ENCODE results near the gene DUSP3.

The DUSP3 gene

DNA sequence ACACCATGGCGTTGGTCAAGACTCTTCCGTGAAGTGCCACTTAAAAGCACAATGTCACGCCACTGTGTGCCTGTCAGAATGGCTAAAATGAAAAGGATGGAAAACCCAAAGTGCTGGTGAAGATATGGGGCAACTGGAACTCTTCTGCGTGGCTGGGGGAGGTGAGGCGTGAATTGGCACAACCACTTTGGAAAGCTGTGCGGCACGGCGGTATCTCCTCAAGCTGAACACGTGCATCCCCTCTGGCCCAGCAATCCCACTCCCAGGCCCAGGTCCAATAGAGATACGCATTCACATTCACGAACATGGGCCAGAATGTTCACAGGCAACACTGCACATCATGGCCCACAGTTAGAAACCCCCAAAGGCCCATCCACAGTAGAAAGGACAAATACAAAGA lies 8.9 kb downstream of the DUSP3 start:
- in situ Hi-C loops (cut with HindIII; ENCODE audit: low sequenced_read_pairs): loop anchor here (5.0 kb wide), 3 partner anchors 72 to 263 kb away; no protein-coding TSS in a partner anchor

DNA sequence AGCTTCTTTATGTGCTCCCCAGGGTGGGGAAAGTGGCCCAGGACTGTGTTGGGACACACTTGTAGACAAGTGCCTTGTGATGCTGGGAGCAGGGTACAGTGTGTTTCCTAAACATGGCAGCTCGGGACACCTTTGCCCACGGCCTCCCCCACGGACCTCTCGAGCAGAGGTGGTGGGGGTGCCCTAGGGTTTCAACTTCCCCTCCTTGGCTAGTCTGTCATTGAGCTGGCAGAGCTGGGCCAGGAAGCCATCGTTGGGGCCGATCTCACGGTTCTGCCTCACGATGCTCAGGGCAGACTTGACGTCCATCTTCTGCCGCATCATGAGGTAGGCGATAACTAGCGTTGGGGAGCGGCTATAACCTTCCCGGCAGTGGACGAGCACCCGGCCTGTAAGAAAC lies 9.4 kb downstream of the DUSP3 start:
- in situ Hi-C loops (cut with HindIII; ENCODE audit: low sequenced_read_pairs): loop anchor here (5.0 kb wide), 3 partner anchors 73 to 262 kb away; no protein-coding TSS in a partner anchor

DNA sequence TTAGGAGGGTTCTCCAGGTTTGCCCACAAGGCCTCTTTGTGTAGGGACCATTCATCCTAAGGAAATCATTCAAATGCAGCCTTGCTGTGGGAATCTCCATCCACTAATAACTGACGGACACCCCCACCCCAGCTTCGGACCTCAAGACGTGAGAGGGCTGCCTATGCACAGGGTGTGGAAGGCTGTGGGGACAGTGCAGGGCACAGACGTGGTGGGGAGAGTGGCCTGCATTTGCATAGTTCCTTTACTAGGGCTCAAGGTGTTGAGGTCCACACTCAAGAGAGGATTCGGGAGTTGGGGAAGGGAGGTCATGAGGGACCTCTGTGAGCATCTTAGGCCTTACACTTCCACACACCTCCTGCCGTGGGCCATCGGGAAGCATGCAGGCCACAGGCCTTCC lies 9.8 kb downstream of the DUSP3 start:
- in situ Hi-C loops (cut with HindIII; ENCODE audit: low sequenced_read_pairs): loop anchor here (5.0 kb wide), 3 partner anchors 73 to 262 kb away; no protein-coding TSS in a partner anchor

DNA sequence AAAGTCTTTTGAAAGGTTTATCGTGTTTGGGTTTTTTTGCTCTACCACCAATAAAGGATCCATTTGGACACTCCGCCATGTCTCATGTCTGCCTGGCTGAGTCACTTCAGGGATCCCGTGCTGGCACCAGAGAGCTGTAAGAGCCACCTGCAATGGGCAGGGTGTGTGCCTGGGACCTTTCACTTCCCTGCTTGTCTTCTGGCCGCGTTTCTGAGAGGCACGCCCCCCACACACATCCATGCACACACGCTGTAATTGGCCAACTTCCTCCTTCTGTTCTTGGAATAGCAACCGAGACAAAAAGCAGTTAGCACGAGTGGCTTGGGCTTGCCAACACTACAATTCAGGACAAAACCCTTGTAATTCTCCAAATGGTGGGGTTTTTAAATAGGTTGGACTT lies 10.4 kb downstream of the DUSP3 start:
- in situ Hi-C loops (cut with HindIII; ENCODE audit: low sequenced_read_pairs): loop anchor here (5.0 kb wide), 3 partner anchors 74 to 261 kb away; no protein-coding TSS in a partner anchor

DNA sequence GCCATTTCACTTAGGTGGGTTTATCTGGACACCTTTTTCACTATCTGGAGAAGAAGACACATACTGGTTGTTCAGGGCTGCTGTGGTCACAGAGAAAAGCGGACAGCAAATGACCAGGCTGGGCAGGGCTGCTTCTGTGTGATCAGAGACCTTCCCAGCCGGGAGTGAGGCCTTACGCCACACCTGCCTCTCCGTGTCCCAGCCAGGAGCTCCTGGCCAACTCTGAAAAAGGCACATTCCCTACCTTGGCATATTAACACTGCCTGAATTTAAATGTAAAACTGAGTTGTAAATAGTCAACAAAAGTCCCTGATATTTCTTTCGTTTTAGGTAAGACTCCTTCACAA lies 11.1 kb downstream of the DUSP3 start:
- in situ Hi-C loops (cut with HindIII; ENCODE audit: low sequenced_read_pairs): loop anchor here (5.0 kb wide), 3 partner anchors 75 to 260 kb away; no protein-coding TSS in a partner anchor

DNA sequence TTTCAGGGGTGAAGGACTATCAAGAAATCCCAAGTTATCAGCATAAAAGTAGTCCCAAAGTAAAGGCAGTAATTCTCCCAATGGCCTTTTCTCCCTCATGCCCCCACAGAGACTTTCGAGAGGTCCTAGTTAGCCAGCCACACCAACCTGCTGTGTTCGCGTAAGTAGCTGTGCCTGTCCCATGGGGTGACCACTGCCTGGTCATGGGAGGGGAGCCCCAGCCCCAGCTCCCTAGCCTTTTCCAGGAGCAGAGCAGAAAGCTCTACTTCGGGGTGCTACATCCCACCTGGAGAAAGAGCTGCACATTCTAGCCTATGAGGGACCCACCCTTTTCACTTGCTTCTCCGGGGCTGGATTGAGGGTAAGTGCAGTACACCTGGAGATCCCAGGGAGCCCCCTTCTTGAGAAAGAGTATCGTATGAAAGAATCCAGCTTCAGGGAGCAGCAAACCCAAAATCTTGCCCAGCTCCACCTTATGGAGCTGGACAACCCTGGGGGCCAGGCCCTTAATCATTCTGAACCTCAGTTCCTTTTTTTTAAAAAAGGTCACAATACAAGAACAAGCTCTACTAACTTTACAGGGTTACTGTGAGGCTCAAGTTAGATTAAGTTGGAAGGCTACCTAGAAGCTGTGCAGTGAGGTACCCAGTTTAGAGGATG lies 11.6 kb downstream of the DUSP3 start:
- in situ Hi-C loops (cut with HindIII; ENCODE audit: low sequenced_read_pairs): loop anchor here (5.0 kb wide), 3 partner anchors 75 to 260 kb away; no protein-coding TSS in a partner anchor

DNA sequence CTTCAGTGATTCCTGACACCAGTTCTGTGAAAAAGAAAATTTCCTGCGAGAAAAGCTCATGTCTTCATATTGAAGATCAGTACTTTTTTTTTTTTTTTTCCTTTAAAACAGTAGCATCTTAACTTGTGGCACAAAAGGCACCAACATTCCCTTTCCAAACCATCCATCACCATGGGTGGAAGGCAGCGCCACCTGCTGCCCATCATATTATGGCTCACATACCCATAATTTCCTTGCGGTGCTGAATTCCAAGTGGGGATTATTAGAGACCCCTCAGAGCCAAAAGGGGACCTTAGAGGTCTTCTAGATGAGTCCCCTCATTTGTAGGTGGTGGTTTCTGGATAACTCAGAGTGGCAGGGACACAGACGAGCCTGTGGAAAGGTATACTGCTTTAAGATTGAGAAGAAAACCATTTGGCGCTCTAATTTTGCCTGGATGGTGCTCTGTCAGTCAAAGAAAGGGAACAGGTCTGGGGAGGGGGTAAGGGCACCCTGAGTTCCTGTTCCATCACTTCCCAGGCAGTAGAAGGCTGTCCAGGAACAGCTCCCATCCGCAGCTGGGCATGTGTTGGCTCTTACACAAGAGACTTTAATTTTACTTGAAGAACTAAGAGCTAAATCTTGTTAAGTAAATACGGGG lies 12.2 kb downstream of the DUSP3 start:
- in situ Hi-C loops (cut with HindIII; ENCODE audit: low sequenced_read_pairs): loop anchor here (5.0 kb wide), 3 partner anchors 76 to 259 kb away; no protein-coding TSS in a partner anchor

DNA sequence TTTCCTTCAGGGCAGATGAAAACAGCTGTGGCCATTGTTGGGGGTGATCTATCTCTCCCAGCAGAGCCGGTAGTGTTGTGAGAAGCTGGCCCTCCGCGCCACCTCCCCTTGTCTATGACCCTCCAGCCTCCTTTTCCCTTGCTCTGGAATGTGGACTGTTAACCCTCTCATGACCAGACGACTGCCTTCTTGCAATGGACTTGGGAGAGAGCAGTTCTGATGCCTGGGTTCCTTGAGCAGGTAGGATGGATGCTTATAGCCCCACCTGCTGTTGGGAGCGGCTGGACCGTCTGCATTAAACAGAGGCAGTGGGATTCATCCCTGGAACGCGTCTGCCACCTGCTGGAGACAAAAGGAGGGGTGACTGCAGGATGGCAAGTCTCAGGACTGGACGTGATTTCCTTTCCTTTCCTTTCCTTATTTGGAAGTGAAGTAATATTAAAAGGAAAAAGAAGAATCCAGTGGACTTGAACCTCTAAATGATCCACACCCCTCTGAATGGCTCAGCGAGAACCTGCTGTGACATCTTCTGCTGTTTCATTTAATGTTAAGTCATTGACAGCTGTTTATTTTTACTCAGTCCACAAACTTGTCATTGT lies 18.4 kb downstream of the DUSP3 start:
- in situ Hi-C loops (cut with HindIII; ENCODE audit: low sequenced_read_pairs): no loop called here

DNA sequence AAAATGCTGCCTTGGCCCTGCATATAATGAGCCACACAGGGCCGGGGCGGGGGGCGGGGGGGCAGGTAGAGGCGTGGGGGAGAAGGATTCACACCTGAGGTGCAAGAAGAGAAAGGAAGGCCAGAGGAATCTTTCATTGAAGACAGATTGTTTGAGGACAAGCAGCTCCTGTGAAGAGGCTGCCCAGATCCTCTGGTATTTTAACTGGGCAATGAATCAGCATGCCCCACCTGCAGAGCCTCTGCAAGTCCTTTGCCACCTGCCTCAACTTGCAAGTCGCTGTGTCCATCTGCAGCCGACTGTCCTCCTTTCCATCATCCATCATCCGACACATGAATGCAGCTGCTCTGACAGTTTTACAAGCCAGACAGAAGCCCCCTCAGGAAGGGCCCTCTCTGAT lies 18.9 kb downstream of the DUSP3 start:
- in situ Hi-C loops (cut with HindIII; ENCODE audit: low sequenced_read_pairs): no loop called here

DNA sequence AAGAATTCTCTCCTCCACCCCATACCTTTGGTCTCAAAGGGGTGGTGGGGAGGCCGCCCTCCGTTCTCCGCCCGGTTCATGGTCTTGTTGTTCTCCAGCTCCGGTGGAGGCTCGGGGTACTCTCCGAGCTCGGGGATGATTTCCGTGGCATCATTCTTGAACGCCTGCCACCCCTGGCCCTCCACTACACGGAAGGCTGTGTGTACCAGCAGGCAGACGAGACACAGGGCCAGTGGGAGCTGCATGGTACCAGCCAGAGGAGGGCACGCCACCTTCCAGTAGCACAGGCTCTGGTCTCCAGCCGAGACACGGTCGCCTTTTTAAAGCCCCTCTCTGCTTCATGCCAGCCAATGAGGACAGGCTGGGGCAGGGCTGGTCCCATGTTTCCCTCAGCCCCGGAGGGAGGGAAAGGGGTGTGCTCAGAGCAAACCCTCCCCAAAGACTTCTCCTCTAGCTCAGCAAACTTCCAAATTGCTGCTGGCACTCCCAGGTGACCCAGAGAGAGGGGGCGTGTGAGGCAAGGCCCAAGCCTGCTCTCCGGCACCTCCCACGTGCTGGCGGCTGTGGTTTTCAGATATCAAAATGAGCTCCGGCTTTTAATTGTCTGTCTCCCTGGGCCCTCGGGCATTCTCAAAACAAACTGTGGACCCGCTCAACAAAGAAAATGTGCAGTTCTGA lies 20.1 kb downstream of the DUSP3 start, which contains the start of gene SOST:
TSS of gene SOST (minus strand) at position 295 of the 678 bp plus-strand sequence. CDS start at position 245, 50 bp downstream.
- in situ Hi-C loops (cut with HindIII; ENCODE audit: low sequenced_read_pairs): no loop called here

DNA sequence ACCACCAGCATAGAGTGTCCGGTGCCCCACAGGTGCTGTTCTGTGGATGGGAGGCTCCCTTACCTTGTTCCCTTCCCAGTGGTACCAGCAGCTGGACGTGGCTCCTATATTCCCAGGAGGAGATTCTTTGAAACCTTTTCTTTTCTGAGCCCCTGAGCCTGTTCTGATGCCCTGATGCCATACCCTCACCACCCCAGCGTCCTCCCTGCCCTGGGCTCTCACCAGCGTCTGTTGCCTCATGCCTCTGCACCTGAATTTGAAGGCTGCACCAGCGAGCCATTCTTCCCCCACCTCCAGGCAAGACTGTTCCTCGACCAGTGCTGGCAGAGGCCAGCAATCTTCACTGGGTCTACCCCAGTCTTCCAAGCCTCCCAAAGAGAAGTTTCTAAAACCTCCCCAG lies 20.7 kb downstream of the DUSP3 start:
- in situ Hi-C loops (cut with HindIII; ENCODE audit: low sequenced_read_pairs): no loop called here

DNA sequence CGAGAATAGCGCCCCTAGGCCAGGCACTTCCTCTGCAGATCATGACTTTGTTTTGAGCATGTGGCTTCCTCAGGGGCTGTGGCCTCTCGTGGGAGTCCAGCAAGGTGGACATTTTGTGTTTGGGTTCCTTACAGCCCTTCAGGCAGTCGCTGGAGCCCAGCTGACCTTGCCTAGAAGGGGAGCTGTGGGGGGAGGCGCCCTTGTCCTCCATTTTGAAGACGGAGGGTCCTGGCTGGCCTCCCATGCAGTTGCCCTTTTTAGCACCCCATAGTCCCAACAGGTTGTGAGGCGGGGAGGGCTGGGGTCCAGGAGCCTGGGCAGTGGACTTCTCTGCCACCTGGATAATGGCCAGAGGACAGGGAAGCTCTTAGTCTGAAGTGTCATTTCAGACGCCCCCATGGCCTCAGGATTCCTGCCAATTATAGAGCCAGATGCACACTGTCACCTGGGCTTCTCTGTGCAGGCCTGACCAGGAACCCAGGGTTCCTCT lies 21.6 kb downstream of the DUSP3 start:
- in situ Hi-C loops (cut with HindIII; ENCODE audit: low sequenced_read_pairs): no loop called here

DNA sequence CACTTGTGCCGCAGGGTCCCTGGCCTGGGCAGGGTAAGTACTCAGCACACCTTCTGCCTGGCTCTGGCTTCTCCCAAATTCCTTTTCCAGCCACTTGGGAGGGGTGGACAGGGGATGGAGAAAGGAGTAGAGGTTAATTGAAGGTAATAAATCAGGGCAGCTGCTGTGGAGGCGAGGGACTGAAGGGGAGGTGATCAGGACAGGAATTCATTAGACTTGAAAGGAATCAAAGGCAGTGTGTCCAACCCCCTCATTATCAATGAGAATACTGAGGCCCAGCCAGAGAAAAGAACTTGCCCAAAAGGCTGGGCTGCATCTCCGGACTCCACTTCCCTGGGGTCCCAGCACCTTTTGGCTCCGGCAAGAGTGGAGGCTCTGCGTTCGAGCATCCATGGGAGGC lies 22.6 kb downstream of the DUSP3 start:
- in situ Hi-C loops (cut with HindIII; ENCODE audit: low sequenced_read_pairs): no loop called here

DNA sequence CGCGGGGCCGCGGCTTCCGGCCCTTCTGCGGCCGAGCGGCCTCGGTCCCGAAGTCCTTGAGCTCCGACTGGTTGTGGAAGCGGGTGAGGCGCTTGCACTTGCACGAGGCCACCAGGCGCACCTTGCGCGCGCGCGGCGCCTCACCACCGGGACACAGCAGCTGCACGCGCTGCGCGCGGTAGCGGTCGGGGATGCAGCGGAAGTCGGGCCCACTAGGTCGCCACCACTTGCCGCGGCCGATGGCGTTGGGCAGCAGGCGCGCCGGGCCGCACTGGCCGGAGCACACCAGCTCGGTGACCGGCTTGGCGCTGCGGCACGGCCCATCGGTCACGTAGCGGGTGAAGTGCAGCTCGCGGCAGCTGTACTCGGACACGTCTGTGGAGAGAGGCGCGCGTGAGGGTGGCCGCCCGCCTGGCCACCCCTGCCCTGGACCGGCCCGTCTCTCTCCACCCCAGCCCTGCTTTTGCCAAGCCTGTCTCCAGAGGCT lies 23.3 kb downstream of the DUSP3 start:
- in situ Hi-C loops (cut with HindIII; ENCODE audit: low sequenced_read_pairs): no loop called here

DNA sequence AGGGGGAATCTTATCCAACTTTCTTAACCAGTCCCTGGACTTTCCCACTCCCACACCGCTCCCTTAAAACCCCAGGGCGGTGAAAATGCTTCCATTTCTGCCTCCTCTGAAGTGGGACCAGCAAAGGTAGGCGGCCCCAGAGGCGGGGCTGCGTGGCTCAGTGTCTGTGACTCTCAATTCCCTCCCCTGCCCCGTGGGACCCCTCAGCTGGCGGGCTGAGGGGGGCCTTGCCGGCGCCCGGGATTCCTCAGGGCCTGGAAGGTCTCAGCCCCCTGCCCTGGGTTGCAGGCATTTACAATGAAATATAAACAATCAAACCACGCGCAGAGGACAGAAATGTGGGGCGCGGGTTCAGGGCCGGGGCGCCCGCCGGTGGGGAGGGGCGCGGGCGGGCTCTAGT lies 23.8 kb downstream of the DUSP3 start:
- in situ Hi-C loops (cut with HindIII; ENCODE audit: low sequenced_read_pairs): loop anchor here (5.0 kb wide), 1 partner anchor 58 kb away; no protein-coding TSS in a partner anchor

DNA sequence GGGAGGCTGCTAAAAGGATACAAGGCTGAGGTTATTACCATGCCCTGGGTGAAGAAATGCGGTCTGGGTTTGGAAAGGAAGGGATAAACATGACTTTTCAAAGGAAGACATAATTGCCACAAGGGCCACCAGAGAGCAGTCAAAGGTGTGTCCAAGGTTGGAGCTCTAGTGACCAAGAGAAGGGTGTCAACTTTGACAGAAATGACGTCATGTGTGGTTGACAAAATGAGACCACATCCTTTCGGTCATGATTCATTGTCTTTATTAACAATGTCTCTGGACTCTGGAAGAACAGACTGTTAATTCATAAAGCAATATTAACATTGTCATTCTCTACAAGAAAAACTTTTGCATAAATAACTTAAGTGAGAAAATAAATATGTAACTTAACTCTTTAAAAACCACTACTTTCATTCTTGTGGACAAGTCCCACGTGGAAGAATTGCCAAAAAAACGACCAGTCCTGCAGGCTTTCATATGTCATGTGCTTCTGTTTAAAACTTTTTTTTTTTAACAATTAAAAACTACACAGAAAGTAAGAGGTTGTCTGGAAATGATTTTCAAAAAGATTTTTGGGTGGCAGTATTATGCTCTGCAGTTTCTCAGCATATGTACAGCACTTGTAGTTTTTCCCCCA lies 25.2 kb downstream of the DUSP3 start:
- in situ Hi-C loops (cut with HindIII; ENCODE audit: low sequenced_read_pairs): loop anchor here (5.0 kb wide), 1 partner anchor 56 kb away; no protein-coding TSS in a partner anchor

DNA sequence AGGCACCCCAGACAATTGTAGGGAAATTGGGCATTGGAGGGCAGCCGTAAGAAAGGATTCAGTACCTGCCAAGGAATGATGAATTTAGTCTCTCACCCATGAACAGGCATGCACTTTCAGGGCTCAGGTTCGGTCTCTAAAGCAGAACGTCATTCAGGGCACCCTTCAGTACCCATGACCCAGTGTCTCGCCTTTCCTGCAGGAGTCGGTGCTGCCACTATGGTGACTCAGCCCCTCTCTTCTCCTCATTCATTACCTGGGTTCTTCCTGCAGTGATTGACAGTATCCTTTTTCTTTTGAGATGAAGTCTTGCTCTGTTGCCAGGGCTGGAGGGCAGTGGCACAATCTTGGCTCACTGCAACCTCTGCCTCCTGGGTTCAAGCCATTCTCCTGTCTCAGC lies 28.6 kb downstream of the DUSP3 start:
- in situ Hi-C loops (cut with HindIII; ENCODE audit: low sequenced_read_pairs): loop anchor here (5.0 kb wide), 1 partner anchor 53 kb away; no protein-coding TSS in a partner anchor

DNA sequence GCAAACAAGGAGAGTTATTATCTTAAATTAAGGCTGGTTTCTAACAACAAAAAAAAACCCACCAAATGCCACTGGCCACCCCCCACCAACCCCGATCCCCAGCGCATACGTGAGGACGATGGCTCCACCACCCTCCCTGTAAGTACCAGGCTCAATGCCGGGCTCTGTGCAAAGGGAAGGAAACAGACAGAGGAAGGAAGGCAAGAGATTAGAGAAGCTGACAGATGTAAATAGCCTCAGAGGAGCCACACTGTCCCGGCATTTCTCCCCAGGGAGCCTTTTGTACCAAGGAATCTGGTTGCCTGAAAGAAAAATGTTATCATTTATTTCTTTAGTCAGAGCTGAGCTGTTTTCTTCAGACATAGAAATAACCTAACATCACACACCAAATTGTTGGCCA lies 33.2 kb downstream of the DUSP3 start:
- in situ Hi-C loops (cut with HindIII; ENCODE audit: low sequenced_read_pairs): no loop called here

DNA sequence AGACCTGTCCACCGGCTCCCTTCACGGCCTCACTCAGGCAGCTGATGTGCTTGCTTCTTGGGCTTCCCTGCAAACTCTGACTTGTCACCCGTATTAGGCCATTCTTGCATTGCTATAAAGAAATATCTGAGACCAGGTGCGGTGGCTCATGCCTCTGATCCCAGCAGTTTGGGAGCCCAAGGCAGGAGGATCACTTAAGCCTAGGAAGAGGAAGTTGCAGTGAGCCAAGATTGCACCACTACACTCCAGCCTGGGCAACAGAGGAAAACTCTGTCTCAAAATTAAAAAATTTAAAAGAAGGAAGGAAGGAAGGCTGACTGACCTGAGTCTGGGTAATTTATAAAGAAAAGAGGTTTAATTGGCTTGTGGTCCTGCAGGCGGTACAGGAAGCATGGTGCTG lies 37.1 kb downstream of the DUSP3 start:
- in situ Hi-C loops (cut with HindIII; ENCODE audit: low sequenced_read_pairs): no loop called here

DNA sequence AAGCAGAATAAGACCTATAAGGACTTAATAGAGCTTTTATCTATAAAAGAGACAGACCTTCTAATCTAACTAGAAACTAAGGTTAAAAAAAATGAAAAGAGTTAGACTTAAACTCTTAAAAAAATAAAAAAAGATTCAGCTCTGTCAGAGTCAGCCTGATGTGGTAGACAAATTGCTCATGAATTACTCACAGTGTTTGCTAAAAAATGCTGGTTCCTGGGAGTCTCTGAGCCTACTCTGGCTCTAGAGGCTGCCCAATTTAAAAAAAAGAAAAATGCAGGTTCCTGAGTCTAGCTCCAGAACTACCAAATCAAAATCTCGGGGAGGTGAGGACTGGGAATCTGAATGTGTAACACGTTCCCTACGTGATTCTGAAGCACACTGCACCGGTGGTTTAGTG lies 38.2 kb downstream of the DUSP3 start:
- in situ Hi-C loops (cut with HindIII; ENCODE audit: low sequenced_read_pairs): no loop called here

Data from endothelial cell of hepatic sinusoid (primary cell).